Subcutaneous adipose tissue (tissue), 4 donors: ENCODE results near the gene NIBAN1. TPM values are rescaled to one million over a fixed set of nuclear protein-coding genes. Genes with fewer than 3 reads are reported as not detected.

Experiments
- CTCF ChIP-seq: fragments of 450-650 bp; IDR thresholded peaks from one replicate; pipeline ENCODE4 v1.5.1; 2016; ENCODE audit warnings: low read depth, mild to moderate bottlenecking, control low read depth, antibody characterized with exemption, moderate library complexity
- total RNA-seq, 4 donors: library from RNA; depleted of rRNA; stranded (reverse); fragments of >200 nt; gene quantifications; one replicate each; pipeline ENCODE4 v1.1.0, GENCODE V29; 2016

The NIBAN1 gene
- total RNA-seq, 4 donors from 2014 or later: 12.1 to 22.1 (median 15.2) TPM

GRCh38 chr1:184941410-184941733, 32.9 kb downstream of the NIBAN1 start:
- no peak for TF ChIP-seq CTCF

GRCh38 chr1:184940694-184941409, 33.5 kb downstream of the NIBAN1 start:
- no peak for TF ChIP-seq CTCF

GRCh38 chr1:184940226-184940625, 34.1 kb downstream of the NIBAN1 start:
- TF ChIP-seq CTCF: no peak

GRCh38 chr1:184937729-184938128, 36.6 kb downstream of the NIBAN1 start:
- TF ChIP-seq CTCF: no peak

GRCh38 chr1:184935920-184936798, 38.1 kb downstream of the NIBAN1 start:
- no peak for TF ChIP-seq CTCF

GRCh38 chr1:184933944-184934343, 40.4 kb downstream of the NIBAN1 start:
- TF ChIP-seq CTCF: no peak

GRCh38 chr1:184932319-184932718, 42.0 kb downstream of the NIBAN1 start:
- TF ChIP-seq CTCF: no peak
